Measurements from ENCODE around the gene LRP1.

- TF ChIP-seq CTCF (IDR thresholded peaks at IDR 0.05; ENCODE audit: poor library complexity) (no peak), EZH2 (IDR thresholded peaks at IDR 0.05; ENCODE audit: borderline replicate concordance) (no peak), EZH2phosphoT487 (IDR thresholded peaks at IDR 0.05; ENCODE audit: low read depth, severe bottlenecking, unreplicated experiment) (no peak)
These were observed 52.8 kb downstream of the LRP1 start for GRCh38 chr12:57181072-57181471.
